Esophagus squamous epithelium (tissue), 4 donors: ENCODE measurements around the gene KLRD1.

Experiments
- CTCF ChIP-seq, 6 experiments: fragments of 450-650 bp in 4 of 6; fragments of 200-600 bp in 2 of 6; sonication (generic) in 2 of 6; IDR thresholded peaks; one replicate each; pipeline ENCODE4 v1.5.1; 2016 to 2019; ENCODE audit warnings: antibody characterized with exemption in 6 of 6, mild to moderate bottlenecking in 4 of 6, moderate library complexity in 4 of 6
- POLR2A ChIP-seq, 4 donors: fragments of 450-650 bp; IDR thresholded peaks; one replicate each; pipeline ENCODE4 v1.6.1; 2017; ENCODE audit warnings: antibody characterized with exemption in 4 of 4, mild to moderate bottlenecking in 4 of 4, moderate library complexity in 3 of 4

GRCh38 chr12:10283027-10283426 lies 24.6 kb upstream of the KLRD1 start:
- TF ChIP-seq POLR2A (IDR thresholded peaks at IDR 0.05) (no peak), CTCF (IDR thresholded peaks at IDR 0.05) (no peak)
